GM21390 (cell line): Measurements from ENCODE around the gene SASS6.
A peak's percentile ranks its signal among the peaks of the same experiment; 100 is the strongest.

ENCODE experiments used
- ATAC-seq: cut with Tn5 transposase; IDR thresholded peaks from one replicate; pipeline ENCODE4 v1.9.1; 2021; ENCODE audit not compliant: unreplicated experiment

SASS6 gene

GRCh38 chr1:100132566-100133477, at the start of gene SASS6, which contains the start of gene TRMT13:
Gene SASS6, minus strand, starts transcription at chr1:100132930. Its CDS starts 116 bp downstream, at chr1:100132814.
Gene TRMT13, plus strand, starts transcription at chr1:100133163. Its CDS starts 6 bp downstream, at chr1:100133169.
- ATAC-seq: peak; percentile 89

DNA sequence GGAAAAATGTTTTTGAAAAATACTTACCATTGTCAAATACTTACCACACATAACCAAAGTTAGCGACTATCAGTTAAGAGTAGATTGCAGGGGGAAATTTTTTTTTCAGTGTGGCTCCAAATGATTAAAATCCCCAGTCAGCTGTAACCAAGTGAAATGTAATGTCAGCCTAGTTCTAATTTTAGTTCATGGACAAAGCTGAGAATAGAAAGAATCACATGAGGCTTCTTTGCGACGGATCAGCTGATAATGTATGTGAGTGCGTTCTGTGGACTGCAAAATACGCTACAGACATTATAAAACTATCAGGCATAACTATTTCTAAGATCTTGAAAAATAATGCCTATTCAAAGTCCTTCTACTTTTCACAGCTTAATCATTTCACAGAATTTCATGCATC, 45.4 kb upstream of the SASS6 start, which contains the start of gene LRRC39:
LRRC39 (minus strand) TSS at position 166 of the 400 bp plus-strand sequence. CDS start 9,740 bp downstream, outside the sequence.
- ATAC-seq: no peak

GRCh38 chr1:100177295-100178041, 44.7 kb upstream of the SASS6 start:
- no peak for ATAC-seq

- ATAC-seq: no peak
Measured at GRCh38 chr1:100168051-100168450, 35.3 kb upstream of the SASS6 start.

DNA sequence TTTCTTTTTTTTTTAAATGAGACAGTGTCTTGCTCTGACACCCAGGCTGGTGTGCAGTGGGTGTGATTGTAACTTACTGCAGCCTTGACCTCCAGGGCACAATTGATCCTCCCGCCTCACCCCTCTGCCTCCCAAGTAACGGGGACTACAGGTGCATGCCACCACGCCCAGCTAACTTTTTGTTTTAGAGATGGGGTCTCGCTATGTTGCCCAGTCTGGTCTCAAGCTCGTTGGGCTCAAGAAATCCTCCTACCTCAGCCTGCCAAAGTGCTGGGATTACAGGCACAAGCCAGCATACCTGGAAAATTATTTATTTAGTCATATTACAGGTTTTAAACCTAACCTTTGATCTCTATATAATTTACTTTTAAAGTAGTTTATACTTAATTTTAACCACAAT, 32.0 kb upstream of the SASS6 start:
- no peak for ATAC-seq

DNA sequence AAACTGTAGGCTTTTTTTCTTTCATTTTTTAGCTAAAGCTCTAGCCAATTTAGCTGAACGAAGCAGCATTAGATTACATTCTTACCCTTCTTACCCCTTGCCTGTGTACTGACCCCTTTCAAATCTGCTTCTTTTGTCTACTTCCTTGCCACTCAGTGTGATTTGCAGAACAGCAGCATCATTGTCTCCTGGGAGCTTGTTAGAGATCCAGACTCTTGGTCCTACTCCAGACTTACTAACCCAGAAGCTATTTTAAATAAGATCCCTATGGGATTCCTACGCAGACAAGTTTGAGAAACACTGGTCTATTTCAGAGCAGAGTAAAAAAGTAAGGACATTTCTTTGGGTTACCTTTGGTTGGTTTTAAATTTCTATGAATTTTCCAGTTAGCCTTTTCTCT, 31.5 kb upstream of the SASS6 start:
- ATAC-seq: no peak

- no peak for ATAC-seq
Measured at GRCh38 chr1:100162881-100163280, 30.2 kb upstream of the SASS6 start.

DNA sequence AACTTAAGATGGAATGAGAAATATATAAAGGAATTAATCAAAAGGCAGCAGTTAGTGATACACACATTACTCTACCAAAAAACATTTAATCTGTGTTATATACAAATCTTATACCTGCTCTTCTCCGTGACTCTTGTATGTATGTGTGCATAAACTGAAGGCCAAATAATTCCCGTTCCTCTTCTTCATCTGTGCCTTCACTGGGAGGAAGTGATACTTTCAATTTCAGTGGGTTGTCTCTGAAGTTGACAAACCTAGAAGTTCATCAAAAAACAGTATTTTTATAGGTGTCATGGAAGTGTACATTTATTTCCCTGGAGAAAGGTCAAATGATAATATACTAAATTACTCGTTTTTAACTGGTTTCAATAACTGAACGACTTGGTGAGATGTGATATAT, 19.5 kb upstream of the SASS6 start:
- peak; percentile 88 for ATAC-seq

- no peak for ATAC-seq
Measured at GRCh38 chr1:100151679-100152078, 18.9 kb upstream of the SASS6 start.

GRCh38 chr1:100147875-100148274, 15.1 kb upstream of the SASS6 start:
- no peak for ATAC-seq

DNA sequence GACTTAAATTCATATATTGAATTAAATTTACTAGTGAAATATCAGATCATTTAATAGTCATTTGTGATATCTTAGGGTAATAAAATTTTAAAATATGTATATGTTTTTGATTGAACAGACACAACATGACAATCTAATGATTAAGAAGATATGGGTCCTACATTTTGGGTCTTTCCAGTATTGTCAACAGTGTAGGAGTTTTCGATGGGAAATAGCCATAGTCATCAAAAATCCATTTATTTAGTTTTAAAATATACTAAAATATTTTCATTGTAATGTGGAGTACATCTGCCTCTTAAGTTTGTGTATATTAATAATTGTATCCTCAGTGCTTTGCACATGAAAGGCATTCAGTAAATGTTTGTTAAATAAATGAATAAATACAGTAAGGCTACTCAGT, 14.2 kb upstream of the SASS6 start:
- no peak for ATAC-seq

- no peak for ATAC-seq
Measured at GRCh38 chr1:100145116-100145515, 12.4 kb upstream of the SASS6 start.

GRCh38 chr1:100142343-100142742, 9.6 kb upstream of the SASS6 start:
- ATAC-seq: no peak

GRCh38 chr1:100141192-100141591, 8.5 kb upstream of the SASS6 start:
- no peak for ATAC-seq

GRCh38 chr1:100137602-100138001, 4.9 kb upstream of the SASS6 start:
- ATAC-seq: no peak

DNA sequence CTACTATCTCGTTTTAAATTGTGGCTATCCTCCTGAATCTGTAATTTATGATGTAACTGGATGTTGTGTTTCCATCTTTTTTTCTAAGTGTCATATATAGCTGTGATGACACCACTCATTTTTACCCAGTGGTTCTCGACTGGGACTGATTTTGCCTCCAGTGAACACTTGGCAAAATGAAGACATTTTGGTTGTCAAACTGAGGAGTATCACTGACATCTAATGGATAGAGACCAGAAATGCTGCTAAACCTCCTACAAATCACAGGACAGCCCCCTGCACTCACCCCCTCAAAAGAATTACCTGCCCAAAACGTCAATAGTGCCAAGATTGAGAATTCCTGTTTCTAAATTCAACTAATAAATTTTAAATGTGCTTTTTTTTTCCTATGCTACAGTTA, 2.1 kb upstream of the SASS6 start:
- no peak for ATAC-seq

DNA sequence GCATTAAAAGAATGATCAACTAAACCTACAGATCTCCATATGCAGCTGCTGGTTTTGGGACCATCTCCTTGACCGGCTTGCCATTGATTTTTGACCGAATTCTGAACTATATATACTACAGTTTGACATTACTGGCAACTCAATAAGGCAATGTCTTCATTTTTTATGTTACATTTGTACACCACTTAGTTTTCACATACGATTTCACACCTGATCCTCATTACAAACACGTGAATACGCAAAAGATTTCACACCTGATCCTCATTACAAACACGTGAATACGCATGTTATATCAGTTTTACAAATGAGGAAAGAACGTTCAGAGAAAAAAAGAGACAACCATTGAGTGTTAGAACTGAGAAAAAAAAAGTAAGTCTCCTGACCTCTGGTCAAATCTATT, 1.1 kb downstream of the SASS6 start:
- ATAC-seq: no peak

DNA sequence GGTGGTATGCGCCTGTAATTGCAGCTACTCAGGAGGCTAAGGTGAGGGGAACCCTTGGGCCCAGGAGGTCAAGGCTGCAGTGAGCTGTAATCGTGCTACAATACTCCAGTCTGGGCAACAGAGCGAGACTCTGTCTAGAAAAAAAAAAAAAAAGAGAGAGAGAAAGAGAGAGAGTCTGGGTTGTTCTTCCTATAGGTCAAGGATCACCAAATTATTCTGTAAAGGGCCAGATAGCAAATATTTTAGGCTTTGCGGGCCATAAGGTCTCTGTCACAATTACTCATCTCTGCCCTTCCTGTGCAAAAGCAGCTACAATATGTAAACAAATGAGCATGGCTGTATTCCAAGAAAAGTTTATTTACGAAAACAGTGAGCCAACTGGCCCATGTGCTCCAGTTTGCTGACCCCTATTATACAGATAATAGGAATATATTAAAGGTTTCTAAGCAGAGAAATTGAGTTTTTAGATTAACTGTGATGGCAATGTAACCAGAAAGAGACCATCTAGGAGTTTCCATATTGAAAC, 2.1 kb downstream of the SASS6 start:
- no peak for ATAC-seq

GRCh38 chr1:100127226-100127625, 5.5 kb downstream of the SASS6 start:
- ATAC-seq: no peak

DNA sequence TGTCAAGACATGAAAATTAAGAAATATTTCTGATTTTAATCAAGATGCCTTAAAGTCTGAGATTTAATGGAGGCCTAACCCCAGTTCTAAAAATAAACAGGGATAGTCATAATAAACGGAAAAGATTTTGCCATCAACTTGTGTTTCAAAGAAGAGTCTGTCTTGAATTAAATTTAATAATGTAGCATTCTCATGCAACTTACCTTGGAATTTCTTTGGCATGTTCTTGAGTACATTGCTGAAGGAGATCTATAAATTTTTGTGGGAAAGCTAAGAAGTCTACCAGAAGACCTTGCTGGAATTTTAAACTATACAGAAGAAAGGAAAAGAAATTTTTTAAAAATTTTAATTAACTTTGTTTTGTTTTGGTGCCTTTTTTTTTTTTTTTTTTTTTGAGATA, 10.6 kb downstream of the SASS6 start:
- ATAC-seq: no peak

- ATAC-seq: no peak
Measured at GRCh38 chr1:100115524-100115923, 17.2 kb downstream of the SASS6 start.
